Colonic mucosa (tissue), 4 donors: ENCODE data around the gene NPRL2. TPM values are rescaled to one million over a fixed set of nuclear protein-coding genes. Genes with fewer than 3 reads are reported as not detected.

Experiments
- DNase-seq: peaks from one replicate; pipeline ENCODE4 v3.0.0-alpha.2; 2020
- H3K27ac ChIP-seq: fragments of 200-600 bp; one replicate; pipeline ENCODE4 v1.8.0; 2021
- H3K27me3 ChIP-seq: fragments of 200-600 bp; one replicate; pipeline ENCODE4 v1.8.0; 2021
- H3K36me3 ChIP-seq: fragments of 200-600 bp; one replicate; pipeline ENCODE4 v1.8.0; 2021
- H3K4me1 ChIP-seq: fragments of 200-600 bp; one replicate; pipeline ENCODE4 v1.8.0; 2021; ENCODE audit warnings: mild to moderate bottlenecking
- H3K4me3 ChIP-seq: fragments of 200-600 bp; one replicate; pipeline ENCODE4 v1.8.0; 2021
- H3K9ac ChIP-seq, 2 donors: one replicate each; pipeline ENCODE4 v1.7.0; 2013; ENCODE audit warnings: control low read depth in 2 of 2, low read depth in 2 of 2, low read length in 2 of 2
- H3K9me3 ChIP-seq: fragments of 200-600 bp; one replicate; pipeline ENCODE4 v1.8.0; 2021
- intact Hi-C: fragments of 100-400 bp; cut with DNase I; formaldehyde crosslinking; loops from one replicate; pipeline ENCODE4 v1.14.1; 2022
- total RNA-seq, 2 donors: library from RNA; stranded (reverse); fragmentation: NEBNext Ultra II Directional in 1 of 2; extraction: Animal tissue kit (Norgen Biotek cat#: 25700) in 1 of 2; gene quantifications; one replicate each; pipeline ENCODE4 v1.2.1, GENCODE V29; 2021
- TF ChIP-seq, protein P1 (sequence below): fragments of 200-600 bp; IDR thresholded peaks from one replicate; pipeline ENCODE4 v1.8.0; 2022; ENCODE audit warnings: antibody characterized with exemption, mild to moderate bottlenecking
- donor health status: healthy.
- donor health status: DM: no; HTN: no; CAD: no.
- donor health status: DM: no; HTN: no; CAD: no.

The NPRL2 gene
- total RNA-seq, 2 donors from 2014 or later = 23.2 to 29.6 TPM

DNA sequence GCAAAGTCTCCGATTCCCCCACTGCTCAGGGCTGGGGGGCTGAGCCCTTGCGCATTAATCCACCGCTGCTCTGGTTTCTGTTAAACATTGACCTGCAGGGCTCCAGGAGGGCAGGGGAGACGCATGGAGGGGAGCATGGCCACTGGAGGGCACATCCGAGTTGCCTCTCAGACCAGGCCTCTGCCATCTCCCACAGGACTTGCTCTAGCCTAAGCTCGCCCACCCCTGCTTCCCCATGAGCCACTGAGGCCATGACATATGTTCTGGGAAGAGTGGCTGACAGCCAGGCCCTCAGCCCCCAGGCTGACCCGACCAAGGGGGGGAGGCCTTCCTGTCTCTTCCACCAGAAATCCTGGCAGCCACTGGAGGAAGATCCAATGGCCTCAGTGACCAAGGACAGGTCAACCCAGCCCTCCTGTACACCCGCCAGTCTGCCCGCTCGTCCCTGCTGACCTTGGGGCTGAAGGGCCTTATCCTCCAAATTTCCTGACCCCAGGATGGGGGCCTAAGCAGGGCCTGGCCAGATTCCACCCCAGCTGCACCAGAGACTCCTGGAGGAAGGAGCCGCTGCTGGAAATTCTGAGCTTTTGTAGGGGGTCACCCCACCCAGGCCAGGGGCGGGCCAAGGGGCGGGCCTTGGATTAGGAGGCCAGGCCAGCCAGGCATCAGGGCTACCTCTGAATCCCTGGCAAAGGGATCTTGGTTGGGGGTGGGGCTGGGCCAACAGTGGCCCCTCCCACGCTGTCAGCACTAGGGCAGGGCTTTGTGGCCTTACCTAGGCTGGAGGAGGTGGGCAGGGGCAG lies 47.4 kb downstream of the NPRL2 start, which contains the start of gene HYAL1:
HYAL1 (minus strand) TSS at position 562 of the 803 bp plus-strand sequence. CDS start 618 bp downstream, outside the sequence.
- intact Hi-C loops = no loop called here
- Histone ChIP-seq H3K36me3 (no peaks in the 10 kb centered on the region), H3K9me3 (no peaks in the 10 kb centered on the region), H3K27ac (peak within 1 kb of the TSS; percentile 47), H3K9ac (peak within 1 kb of the TSS; percentile 34 to 52), H3K27me3 (no peaks in the 10 kb centered on the region), H3K4me3 (peak within 1 kb of the TSS; percentile 4), H3K4me1 (peaks cover 13% of the 10 kb centered on the region)
- peak; percentile 77 for DNase-seq
- TF ChIP-seq, protein P1, sequence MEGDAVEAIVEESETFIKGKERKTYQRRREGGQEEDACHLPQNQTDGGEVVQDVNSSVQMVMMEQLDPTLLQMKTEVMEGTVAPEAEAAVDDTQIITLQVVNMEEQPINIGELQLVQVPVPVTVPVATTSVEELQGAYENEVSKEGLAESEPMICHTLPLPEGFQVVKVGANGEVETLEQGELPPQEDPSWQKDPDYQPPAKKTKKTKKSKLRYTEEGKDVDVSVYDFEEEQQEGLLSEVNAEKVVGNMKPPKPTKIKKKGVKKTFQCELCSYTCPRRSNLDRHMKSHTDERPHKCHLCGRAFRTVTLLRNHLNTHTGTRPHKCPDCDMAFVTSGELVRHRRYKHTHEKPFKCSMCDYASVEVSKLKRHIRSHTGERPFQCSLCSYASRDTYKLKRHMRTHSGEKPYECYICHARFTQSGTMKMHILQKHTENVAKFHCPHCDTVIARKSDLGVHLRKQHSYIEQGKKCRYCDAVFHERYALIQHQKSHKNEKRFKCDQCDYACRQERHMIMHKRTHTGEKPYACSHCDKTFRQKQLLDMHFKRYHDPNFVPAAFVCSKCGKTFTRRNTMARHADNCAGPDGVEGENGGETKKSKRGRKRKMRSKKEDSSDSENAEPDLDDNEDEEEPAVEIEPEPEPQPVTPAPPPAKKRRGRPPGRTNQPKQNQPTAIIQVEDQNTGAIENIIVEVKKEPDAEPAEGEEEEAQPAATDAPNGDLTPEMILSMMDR = no peak

GRCh38 chr3:50302095-50303012 lies 48.2 kb downstream of the NPRL2 start:
- H3K36me3 ChIP-seq = no peaks in the 10 kb centered on the region
- no peaks in the 10 kb centered on the region for H3K27me3 ChIP-seq
- TF ChIP-seq, protein P1 = no peak
- intact Hi-C loops = no loop called here
- H3K9ac ChIP-seq = peak overlapping the region in 1 of 2 donors; percentile 52
- H3K4me3 ChIP-seq = peak overlapping the region; percentile 4
- H3K4me1 ChIP-seq = peaks cover 15% of the 10 kb centered on the region
- no peaks in the 10 kb centered on the region for H3K9me3 ChIP-seq
- DNase-seq = no peak
- peak overlapping the region; percentile 22 for H3K27ac ChIP-seq

DNA sequence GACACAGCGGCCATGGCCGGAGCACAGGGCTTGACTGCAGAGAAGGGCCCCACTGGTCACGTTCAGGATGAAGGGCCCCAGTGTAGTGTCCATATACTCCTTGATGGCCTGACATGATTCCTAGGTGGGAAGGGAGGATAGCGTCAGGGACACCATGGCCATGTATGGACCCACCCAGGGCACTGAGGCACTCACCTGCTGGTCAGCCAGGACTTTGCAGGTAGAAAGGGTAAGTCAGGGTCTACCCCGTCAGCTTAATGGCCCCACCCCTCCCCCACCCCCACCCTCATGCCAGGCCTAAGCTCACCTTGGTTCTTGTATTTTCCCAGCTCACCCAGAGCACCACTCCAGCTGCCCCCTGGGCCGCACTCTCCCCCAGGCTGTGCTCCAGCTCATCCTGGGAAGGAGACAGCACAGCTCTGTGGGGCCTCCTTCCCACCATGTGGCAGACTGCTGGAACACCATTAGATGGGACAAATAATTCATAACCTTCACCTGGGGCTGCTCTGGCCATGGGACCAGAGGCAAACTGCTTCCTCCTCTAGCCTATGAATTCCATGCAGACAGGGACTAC lies 49.8 kb downstream of the NPRL2 start:
- Histone ChIP-seq H3K9me3 (no peaks in the 10 kb centered on the region), H3K27me3 (no peaks in the 10 kb centered on the region), H3K36me3 (no peaks in the 10 kb centered on the region), H3K9ac (peak overlapping the region; percentile 28 to 89), H3K4me3 (peak overlapping the region; percentile 47), H3K4me1 (peaks cover 15% of the 10 kb centered on the region), H3K27ac (peak overlapping the region; percentile 91)
- no peak for DNase-seq
- intact Hi-C loops = no loop called here
- TF ChIP-seq, protein P1 = no peak

DNA sequence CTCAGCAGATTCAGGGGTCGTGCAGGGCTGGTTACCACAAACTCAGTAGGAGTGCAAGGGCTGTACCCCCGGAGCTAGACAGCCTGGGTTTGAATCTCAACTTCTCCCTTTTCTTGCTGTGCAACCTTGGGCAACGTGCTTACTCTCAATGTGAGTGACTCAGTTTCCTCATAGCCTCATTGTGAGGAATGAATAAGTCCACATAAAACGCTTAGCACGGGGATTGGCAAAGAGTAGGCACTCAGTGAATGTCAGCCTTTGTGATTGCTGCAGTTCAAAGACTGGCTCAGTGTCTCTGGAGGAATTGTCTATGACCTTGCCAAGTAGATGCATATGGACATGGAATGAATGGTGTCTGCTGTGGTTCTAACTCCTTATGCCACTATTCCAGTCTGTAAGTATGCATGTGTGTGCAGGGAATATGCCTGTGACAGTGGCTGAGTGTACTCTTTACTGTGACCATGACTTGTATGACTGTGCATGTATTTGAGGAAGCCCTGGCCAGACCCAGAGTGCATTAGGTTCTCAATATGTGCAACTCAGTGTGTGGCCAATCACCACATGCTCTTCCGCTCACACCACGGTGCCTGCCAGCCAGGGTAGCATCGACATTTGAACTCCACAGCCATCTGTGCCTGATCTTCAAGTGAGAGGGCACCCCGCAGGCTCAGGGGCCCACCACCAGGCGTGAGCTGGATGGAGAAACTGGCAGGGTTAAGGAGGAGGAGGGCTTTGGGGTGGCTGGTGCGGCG lies 50.5 kb downstream of the NPRL2 start:
- Histone ChIP-seq H3K9me3 (no peaks in the 10 kb centered on the region), H3K9ac (peak overlapping the region; percentile 28 to 89), H3K27ac (peak overlapping the region; percentile 91), H3K36me3 (no peaks in the 10 kb centered on the region), H3K4me3 (peak overlapping the region; percentile 47), H3K27me3 (no peaks in the 10 kb centered on the region), H3K4me1 (peaks cover 15% of the 10 kb centered on the region)
- intact Hi-C loops = no loop called here
- peak; percentile 36 for DNase-seq
- TF ChIP-seq, protein P1 = no peak

- H3K4me3 ChIP-seq = peak overlapping the region; percentile 47
- H3K4me1 ChIP-seq = peaks cover 15% of the 10 kb centered on the region
- intact Hi-C loops = no loop called here
- peak overlapping the region; percentile 5 to 89 for H3K9ac ChIP-seq
- H3K36me3 ChIP-seq = no peaks in the 10 kb centered on the region
- no peaks in the 10 kb centered on the region for H3K27me3 ChIP-seq
- TF ChIP-seq, protein P1 = no peak
- H3K9me3 ChIP-seq = no peaks in the 10 kb centered on the region
- peak overlapping the region; percentile 91 for H3K27ac ChIP-seq
- DNase-seq = no peak
Observed at GRCh38 chr3:50299638-50299928, 51.0 kb downstream of the NPRL2 start.
